Stomach smooth muscle (tissue), 2 donors: ENCODE data around the gene PKP1.

Experiments used
- H3K27ac ChIP-seq: one replicate; pipeline ENCODE4 v1.7.0; 2013; ENCODE audit warnings: mild to moderate bottlenecking, low read length, inconsistent platforms
- H3K27me3 ChIP-seq, 2 donors: one replicate each; pipeline ENCODE4 v1.7.0; 2013; ENCODE audit warnings: low read length in 2 of 2; ENCODE audit not compliant: insufficient read depth in 2 of 2, control insufficient read depth in 1 of 2
- H3K36me3 ChIP-seq, 2 donors: one replicate each; pipeline ENCODE4 v1.7.0; 2013; ENCODE audit warnings: low read length in 2 of 2; ENCODE audit not compliant: control insufficient read depth in 2 of 2, insufficient read depth in 2 of 2
- H3K4me1 ChIP-seq: one replicate; pipeline ENCODE4 v1.7.0; 2013; ENCODE audit warnings: low read length; ENCODE audit not compliant: control insufficient read depth, insufficient read depth
- H3K4me3 ChIP-seq, 2 donors: one replicate each; pipeline ENCODE4 v1.7.0; 2013; ENCODE audit warnings: low read length in 2 of 2
- H3K9ac ChIP-seq, 2 donors: one replicate each; pipeline ENCODE4 v1.7.0; 2013; ENCODE audit warnings: low read length in 2 of 2, mild to moderate bottlenecking in 1 of 2
- H3K9me3 ChIP-seq, 2 donors: one replicate each; pipeline ENCODE4 v1.7.0; 2013; ENCODE audit warnings: low read length in 2 of 2; ENCODE audit not compliant: control insufficient read depth in 2 of 2
- donor health status: healthy.
- donor health status: Pancreatic carcinoma.

PKP1 gene

GRCh38 chr1:201353186-201353940 lies 70.1 kb downstream of the PKP1 start:
- Histone ChIP-seq H3K9me3 (no peaks in the 10 kb centered on the region), H3K27ac (no peak overlapping the region), H3K9ac (no peak overlapping the region), H3K4me1 (no peaks in the 10 kb centered on the region), H3K36me3 (no peaks in the 10 kb centered on the region), H3K4me3 (no peak overlapping the region), H3K27me3 (peaks cover 0 to 8% of the 10 kb centered on the region in 2 donors)

GRCh38 chr1:201354151-201354900 lies 71.0 kb downstream of the PKP1 start:
- no peak overlapping the region for H3K9ac ChIP-seq
- H3K36me3 ChIP-seq: no peaks in the 10 kb centered on the region
- peaks cover 0 to 8% of the 10 kb centered on the region in 2 donors for H3K27me3 ChIP-seq
- H3K27ac ChIP-seq: no peak overlapping the region
- no peaks in the 10 kb centered on the region for H3K4me1 ChIP-seq
- H3K9me3 ChIP-seq: no peaks in the 10 kb centered on the region
- no peak overlapping the region for H3K4me3 ChIP-seq

- Histone ChIP-seq H3K4me3 (no peak overlapping the region), H3K36me3 (no peaks in the 10 kb centered on the region), H3K9me3 (no peaks in the 10 kb centered on the region), H3K27me3 (peaks cover 0 to 8% of the 10 kb centered on the region in 2 donors), H3K27ac (no peak overlapping the region), H3K4me1 (no peaks in the 10 kb centered on the region), H3K9ac (no peak overlapping the region)
Measured at GRCh38 chr1:201354901-201355295, 71.6 kb downstream of the PKP1 start.

DNA sequence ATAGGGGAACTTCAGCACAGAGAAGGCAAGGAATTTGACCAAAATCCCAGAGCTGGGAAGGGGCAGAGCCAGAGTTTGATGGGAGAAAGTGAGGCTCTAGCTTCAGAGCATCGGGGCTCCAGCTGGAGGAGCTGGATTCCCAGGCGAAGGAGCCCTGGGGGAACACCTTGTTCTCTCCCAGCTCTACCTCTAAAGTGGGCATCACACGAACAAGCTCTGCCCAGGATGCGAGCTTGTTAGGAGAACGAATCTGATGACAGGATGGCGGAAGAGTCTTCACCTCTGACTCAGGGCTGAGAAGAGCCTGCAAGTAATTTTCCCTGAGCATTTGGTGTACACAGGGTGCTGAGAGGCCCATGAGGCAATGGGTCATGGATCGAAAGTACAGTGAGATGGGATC lies 72.2 kb downstream of the PKP1 start:
- H3K4me3 ChIP-seq: no peak overlapping the region
- no peak overlapping the region for H3K27ac ChIP-seq
- no peaks in the 10 kb centered on the region for H3K36me3 ChIP-seq
- no peak overlapping the region for H3K9ac ChIP-seq
- peaks cover 0 to 8% of the 10 kb centered on the region in 2 donors for H3K27me3 ChIP-seq
- no peaks in the 10 kb centered on the region for H3K4me1 ChIP-seq
- no peaks in the 10 kb centered on the region for H3K9me3 ChIP-seq

DNA sequence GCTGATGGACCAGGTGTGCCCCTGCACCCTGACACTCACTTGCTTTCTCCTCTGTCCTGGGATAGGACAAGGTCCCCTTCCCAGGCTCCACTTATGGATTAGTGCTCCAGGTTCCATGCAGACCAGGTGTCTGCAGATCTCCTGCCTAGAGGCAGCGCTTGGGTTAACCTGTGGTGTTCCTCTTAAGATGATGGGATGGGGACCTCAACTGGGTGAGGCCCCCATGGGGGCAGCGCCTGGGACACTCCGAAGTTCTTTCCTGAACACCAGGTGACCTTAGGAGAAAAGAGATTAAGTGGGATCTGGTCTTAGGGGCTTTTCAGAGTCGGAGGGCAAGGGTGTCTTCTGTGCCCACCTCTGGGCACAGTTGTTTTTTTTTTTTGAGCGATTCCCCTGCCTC lies 72.9 kb downstream of the PKP1 start:
- no peak overlapping the region for H3K4me3 ChIP-seq
- no peaks in the 10 kb centered on the region for H3K36me3 ChIP-seq
- H3K9me3 ChIP-seq: no peaks in the 10 kb centered on the region
- peaks cover 0 to 8% of the 10 kb centered on the region in 2 donors for H3K27me3 ChIP-seq
- no peak overlapping the region for H3K27ac ChIP-seq
- no peaks in the 10 kb centered on the region for H3K4me1 ChIP-seq
- no peak overlapping the region for H3K9ac ChIP-seq

GRCh38 chr1:201356701-201357100 lies 73.4 kb downstream of the PKP1 start:
- Histone ChIP-seq H3K4me1 (no peaks in the 10 kb centered on the region), H3K9me3 (no peaks in the 10 kb centered on the region), H3K27me3 (peaks cover 0 to 8% of the 10 kb centered on the region in 2 donors), H3K9ac (no peak overlapping the region), H3K4me3 (no peak overlapping the region), H3K27ac (no peak overlapping the region), H3K36me3 (no peaks in the 10 kb centered on the region)

DNA sequence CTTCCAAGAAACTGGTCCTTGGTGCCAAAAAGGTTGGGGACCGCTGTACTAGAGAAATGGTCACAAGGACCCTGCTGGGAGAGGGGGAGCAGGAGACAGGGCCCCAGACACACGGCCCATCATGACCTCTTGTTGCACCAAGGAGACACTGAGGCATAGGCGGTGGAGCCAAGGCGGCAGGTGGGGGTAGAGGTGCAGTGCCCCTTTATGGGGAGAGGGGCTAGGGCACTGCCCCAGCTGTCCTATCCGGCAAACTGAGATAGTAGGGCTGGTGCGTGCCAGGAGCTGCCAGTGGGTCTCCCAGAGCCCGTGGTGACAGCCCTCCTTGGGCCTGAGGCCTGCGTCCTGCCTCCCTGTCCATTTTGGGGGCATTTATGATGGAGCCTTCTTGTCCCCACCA lies 73.9 kb downstream of the PKP1 start:
- Histone ChIP-seq H3K27me3 (peaks cover 0 to 8% of the 10 kb centered on the region in 2 donors), H3K9me3 (no peaks in the 10 kb centered on the region), H3K36me3 (no peaks in the 10 kb centered on the region), H3K4me1 (no peaks in the 10 kb centered on the region), H3K4me3 (no peak overlapping the region), H3K27ac (no peak overlapping the region), H3K9ac (no peak overlapping the region)

DNA sequence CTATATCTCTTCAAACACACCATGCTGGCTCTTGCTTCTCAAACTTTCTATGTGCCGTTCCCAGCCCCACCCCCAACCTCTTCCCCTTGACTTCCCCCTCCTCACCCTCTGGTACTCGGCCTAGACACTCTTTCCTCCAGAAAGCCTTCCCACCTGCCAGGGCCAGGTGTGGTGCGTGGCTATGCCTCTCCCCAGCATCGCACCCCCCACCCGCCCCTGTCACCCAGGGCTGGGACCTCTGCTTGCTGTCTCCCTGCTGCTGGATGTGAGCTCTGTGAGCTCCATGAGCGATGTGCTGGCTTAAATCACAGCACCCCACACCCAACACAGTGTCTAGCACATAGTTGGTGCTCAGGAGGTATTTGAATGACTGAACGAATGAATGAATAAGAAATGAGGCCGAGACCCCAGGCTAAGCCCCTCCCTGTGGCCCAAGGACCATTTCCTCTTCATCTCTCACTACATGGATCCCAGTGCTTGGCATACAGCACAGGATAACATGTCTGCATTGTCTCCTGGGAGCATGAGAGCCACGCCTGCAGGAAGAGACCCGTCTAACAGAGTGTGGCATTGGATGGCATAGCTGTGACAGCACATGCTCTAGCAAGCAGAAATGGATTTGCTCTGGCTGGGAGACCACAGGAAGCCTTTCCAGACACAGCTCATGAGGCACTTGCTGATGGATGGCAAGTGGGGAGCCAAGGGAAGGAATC lies 74.5 kb downstream of the PKP1 start:
- Histone ChIP-seq H3K27me3 (peaks cover 0 to 8% of the 10 kb centered on the region in 2 donors), H3K36me3 (no peaks in the 10 kb centered on the region), H3K4me1 (no peaks in the 10 kb centered on the region), H3K9ac (no peak overlapping the region), H3K9me3 (no peaks in the 10 kb centered on the region), H3K4me3 (no peak overlapping the region), H3K27ac (no peak overlapping the region)

GRCh38 chr1:201358596-201358995 lies 75.3 kb downstream of the PKP1 start:
- Histone ChIP-seq H3K27me3 (peaks cover 0 to under 1% of the 10 kb centered on the region in 2 donors), H3K36me3 (no peaks in the 10 kb centered on the region), H3K4me3 (no peak overlapping the region), H3K27ac (no peak overlapping the region), H3K9ac (no peak overlapping the region), H3K4me1 (no peaks in the 10 kb centered on the region), H3K9me3 (no peaks in the 10 kb centered on the region)

DNA sequence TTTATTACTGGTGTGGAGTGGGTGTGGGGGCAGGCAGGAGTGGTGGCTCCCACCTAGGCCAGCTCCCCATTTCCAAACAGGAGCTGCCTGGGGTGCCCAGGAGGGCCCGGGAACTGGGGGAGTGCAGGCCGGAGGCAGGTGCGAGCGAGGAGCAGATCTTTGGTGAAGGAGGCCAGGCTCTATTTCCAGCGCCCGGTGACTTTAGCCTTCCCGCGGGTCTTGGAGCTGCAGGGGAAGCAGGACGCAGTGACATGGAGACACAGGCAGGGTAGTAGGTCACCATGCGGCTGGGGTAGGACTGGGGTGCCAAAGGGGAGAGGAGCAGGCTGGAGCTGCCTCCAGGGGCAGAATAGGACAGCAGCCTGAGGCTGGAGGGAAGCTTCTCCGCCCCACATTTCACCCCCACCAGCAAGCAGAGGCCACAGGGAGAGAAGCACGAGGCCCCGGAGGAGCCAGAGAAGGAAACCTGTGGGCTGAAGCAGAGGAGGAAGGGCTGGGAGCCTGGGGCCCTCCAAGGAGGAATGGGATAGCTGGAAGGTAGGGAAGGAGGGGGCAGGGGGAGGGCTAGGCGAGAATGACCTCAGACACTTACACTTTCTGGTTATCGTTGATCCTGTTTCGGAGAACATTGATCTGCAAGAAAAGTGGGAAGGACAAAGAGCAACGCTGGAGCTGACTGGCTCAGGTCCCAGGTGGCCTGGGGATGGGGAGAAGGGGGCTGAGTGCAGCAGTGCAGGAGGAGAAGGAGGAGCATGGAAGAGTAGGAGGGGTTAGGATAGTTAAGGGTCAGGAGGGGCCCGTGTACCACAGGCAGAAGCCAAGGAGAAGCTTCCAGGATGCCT lies 75.9 kb downstream of the PKP1 start:
- Histone ChIP-seq H3K4me1 (no peaks in the 10 kb centered on the region), H3K27me3 (no peaks in the 10 kb centered on the region), H3K9me3 (no peaks in the 10 kb centered on the region), H3K27ac (no peak overlapping the region), H3K4me3 (no peak overlapping the region), H3K36me3 (no peaks in the 10 kb centered on the region), H3K9ac (no peak overlapping the region)
